ENCODE measurements around the gene S100A9. TPM values are rescaled to one million over a fixed set of nuclear protein-coding genes. Genes with fewer than 3 reads are reported as not detected.

Gene S100A9
- total RNA-seq, 2 experiments from 2014 or later = not detected

Other genes with a start within 250 kb of the S100A9 start
- gene SPRR2F, start 244.3 kb upstream of the S100A9 start, total RNA-seq = not detected
- not detected for gene SPRR2G, start 207.0 kb upstream of the S100A9 start, total RNA-seq
- not detected for gene LELP1, start 154.4 kb upstream of the S100A9 start, total RNA-seq
- gene PRR9, start 140.3 kb upstream of the S100A9 start, total RNA-seq = not detected
- under 1 TPM in 1 of 2 experiments, not detected in 1; 0.19 TPM for gene LORICRIN, start 98.2 kb upstream of the S100A9 start, total RNA-seq
- not detected for gene PGLYRP3, start 44.9 kb upstream of the S100A9 start, total RNA-seq
- not detected for gene PGLYRP4, start 9.0 kb upstream of the S100A9 start, total RNA-seq
- gene S100A12, start 17.8 kb downstream of the S100A9 start, total RNA-seq = not detected
- gene S100A8, start 33.2 kb downstream of the S100A9 start, total RNA-seq = not detected
- gene S100A7A, start 58.7 kb downstream of the S100A9 start, total RNA-seq = not detected
- not detected for gene S100A7, start 102.8 kb downstream of the S100A9 start, total RNA-seq
- 100 to 1,000 TPM; 503 to 513 TPM for gene S100A6, start 178.1 kb downstream of the S100A9 start, total RNA-seq
- gene S100A5, start 183.1 kb downstream of the S100A9 start, total RNA-seq = 1 to 10 TPM; 3.3 to 4.0 TPM
- gene S100A4, start 188.0 kb downstream of the S100A9 start, total RNA-seq = 100 to 1,000 TPM; 352 to 382 TPM
- not detected for gene S100A3, start 191.4 kb downstream of the S100A9 start, total RNA-seq
- gene S100A2, start 208.0 kb downstream of the S100A9 start, total RNA-seq = 1 to 10 TPM; 3.5 to 5.3 TPM